Activated naive CD8-positive, alpha-beta T cell (primary cell): Measurements from ENCODE around the gene WDR31.
"Not testable (repeated sequence)": the region's sequence is repeated elsewhere in the genome, so short reads cannot be mapped to it uniquely, and the experiment has no call there.

Experiments
- H3K27ac Mint-ChIP-seq: one replicate; pipeline ENCODE4 v1.8.0; 2021; ENCODE audit warnings: mixed read lengths
- H3K27me3 Mint-ChIP-seq: one replicate; pipeline ENCODE4 v1.8.0; 2021; ENCODE audit warnings: mixed read lengths
- H3K36me3 Mint-ChIP-seq: one replicate; pipeline ENCODE4 v1.8.0; 2021; ENCODE audit warnings: mixed read lengths
- H3K4me1 Mint-ChIP-seq: one replicate; pipeline ENCODE4 v1.8.0; 2021; ENCODE audit warnings: low read depth, mixed read lengths
- H3K4me3 Mint-ChIP-seq: one replicate; pipeline ENCODE4 v1.8.0; 2021; ENCODE audit warnings: mild to moderate bottlenecking, mixed read lengths
- H3K9me3 Mint-ChIP-seq: one replicate; pipeline ENCODE4 v1.8.0; 2021; ENCODE audit warnings: low read depth, mixed read lengths

The WDR31 gene

GRCh38 chr9:113340011-113340699, at the start of gene WDR31:
Gene WDR31 (minus strand): TSS chr9:113340275. CDS start chr9:113332022, 8,253 bp downstream.
- H3K4me1 Mint-ChIP-seq: peaks cover 26% of the 10 kb centered on the region

GRCh38 chr9:113389451-113389850, 49.4 kb upstream of the WDR31 start:
- Mint-ChIP-seq H3K9me3 (no peaks in the 10 kb centered on the region), H3K4me3 (no peak overlapping the region), H3K4me1 (no peaks in the 10 kb centered on the region), H3K36me3 (peaks cover 8% of the 10 kb centered on the region), H3K27ac (no peak overlapping the region), H3K27me3 (no peaks in the 10 kb centered on the region)

More at GRCh38 chr9:113340011-113340699, at the start of gene WDR31:
- H3K36me3 Mint-ChIP-seq: no peaks in the 10 kb centered on the region
- H3K27ac Mint-ChIP-seq: peak within 1 kb of the TSS; percentile 59
- H3K27me3 Mint-ChIP-seq: peaks cover 4% of the 10 kb centered on the region
- peak within 1 kb of the TSS; percentile 93 for H3K4me3 Mint-ChIP-seq
- H3K9me3 Mint-ChIP-seq: no peaks in the 10 kb centered on the region

DNA sequence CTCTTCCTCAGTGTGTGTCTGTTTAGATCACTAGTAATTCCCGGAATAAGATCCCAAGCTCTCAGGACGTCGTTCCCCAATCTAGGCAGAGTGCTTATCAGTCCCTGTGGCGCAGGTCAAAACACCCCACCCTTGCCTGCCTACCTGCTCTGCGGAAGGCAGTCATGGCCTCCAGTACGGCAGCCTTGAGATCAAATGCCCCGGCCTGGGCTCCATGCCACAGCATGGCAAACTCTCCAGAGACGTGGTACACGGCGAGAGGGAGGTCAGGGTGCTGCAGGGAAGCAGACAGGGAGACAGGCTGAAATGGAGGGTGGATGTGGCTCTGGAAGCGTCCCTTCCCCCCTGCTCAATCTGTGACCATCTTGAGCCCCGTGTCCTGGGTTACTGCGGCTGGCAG, 48.8 kb upstream of the WDR31 start:
- no peaks in the 10 kb centered on the region for H3K9me3 Mint-ChIP-seq
- H3K4me1 Mint-ChIP-seq: no peaks in the 10 kb centered on the region
- peaks cover 8% of the 10 kb centered on the region for H3K36me3 Mint-ChIP-seq
- no peak overlapping the region for H3K4me3 Mint-ChIP-seq
- H3K27me3 Mint-ChIP-seq: no peaks in the 10 kb centered on the region
- no peak overlapping the region for H3K27ac Mint-ChIP-seq

GRCh38 chr9:113387560-113388230, 47.6 kb upstream of the WDR31 start:
- Mint-ChIP-seq H3K9me3 (no peaks in the 10 kb centered on the region), H3K36me3 (peaks cover 8% of the 10 kb centered on the region), H3K27ac (peak overlapping the region; percentile 13)

GRCh38 chr9:113386571-113387393, 46.7 kb upstream of the WDR31 start:
- H3K27me3 Mint-ChIP-seq: no peaks in the 10 kb centered on the region
- H3K27ac Mint-ChIP-seq: no peak overlapping the region

More at GRCh38 chr9:113387560-113388230, 47.6 kb upstream of the WDR31 start:
- no peaks in the 10 kb centered on the region for H3K4me1 Mint-ChIP-seq
- no peaks in the 10 kb centered on the region for H3K27me3 Mint-ChIP-seq
- H3K4me3 Mint-ChIP-seq: no peak overlapping the region

GRCh38 chr9:113381909-113382411, 41.9 kb upstream of the WDR31 start:
- Mint-ChIP-seq H3K4me3 (no peak overlapping the region), H3K36me3 (peaks cover 4% of the 10 kb centered on the region), H3K27me3 (no peaks in the 10 kb centered on the region), H3K4me1 (no peaks in the 10 kb centered on the region), H3K27ac (no peak overlapping the region), H3K9me3 (no peaks in the 10 kb centered on the region)

More at GRCh38 chr9:113386571-113387393, 46.7 kb upstream of the WDR31 start:
- H3K4me3 Mint-ChIP-seq: no peak overlapping the region
- no peaks in the 10 kb centered on the region for H3K4me1 Mint-ChIP-seq
- peaks cover 8% of the 10 kb centered on the region for H3K36me3 Mint-ChIP-seq
- H3K9me3 Mint-ChIP-seq: no peaks in the 10 kb centered on the region

DNA sequence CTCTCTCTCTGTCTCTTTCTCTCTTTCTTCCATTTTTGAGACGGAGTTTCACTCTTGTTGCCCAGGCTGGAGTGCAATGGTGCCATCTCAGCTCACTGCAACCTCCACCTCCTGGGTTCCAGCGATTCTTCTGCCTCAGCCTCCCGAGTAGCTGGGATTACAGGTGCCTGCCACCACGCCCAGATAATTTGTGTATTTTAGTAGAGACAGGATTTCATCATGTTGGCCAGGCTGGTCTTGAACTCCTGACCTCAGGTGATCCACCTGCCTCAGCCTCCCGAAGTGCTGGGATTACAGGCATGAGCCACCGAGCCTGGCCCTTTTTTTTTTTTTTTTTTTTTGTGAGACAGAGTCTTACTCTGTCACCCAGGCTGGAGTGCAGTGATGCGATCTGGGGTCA, 41.4 kb upstream of the WDR31 start:
- H3K4me3 Mint-ChIP-seq, H3K27ac Mint-ChIP-seq, H3K9me3 Mint-ChIP-seq, H3K27me3 Mint-ChIP-seq, H3K4me1 Mint-ChIP-seq, H3K36me3 Mint-ChIP-seq: not testable (repeated sequence)

GRCh38 chr9:113380869-113381378, 40.8 kb upstream of the WDR31 start:
- Mint-ChIP-seq H3K27ac (no peak overlapping the region), H3K4me1 (no peaks in the 10 kb centered on the region), H3K9me3 (no peaks in the 10 kb centered on the region), H3K4me3 (no peak overlapping the region), H3K36me3 (peaks cover 2% of the 10 kb centered on the region), H3K27me3 (no peaks in the 10 kb centered on the region)

DNA sequence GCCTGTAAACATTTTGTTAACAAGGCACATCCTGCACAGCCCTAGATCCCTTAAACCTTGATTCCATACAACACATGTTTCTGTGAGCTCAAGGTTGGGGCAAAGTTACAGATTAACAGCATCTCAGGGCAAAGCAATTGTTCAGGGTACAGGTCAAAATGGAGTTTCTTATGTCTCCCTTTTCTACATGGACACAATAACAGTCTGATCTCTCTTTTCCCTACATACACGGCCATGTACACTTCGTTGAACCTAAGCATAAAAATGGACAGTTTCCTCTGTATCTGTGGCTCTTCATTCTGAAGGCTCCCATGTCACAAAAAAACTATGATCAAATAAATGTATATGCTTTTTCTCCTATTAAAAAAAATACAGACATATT, 39.7 kb upstream of the WDR31 start:
- H3K36me3 Mint-ChIP-seq, H3K27me3 Mint-ChIP-seq, H3K4me3 Mint-ChIP-seq, H3K27ac Mint-ChIP-seq, H3K9me3 Mint-ChIP-seq: not testable (repeated sequence)
- peaks cover 10% of the 10 kb centered on the region for H3K4me1 Mint-ChIP-seq

DNA sequence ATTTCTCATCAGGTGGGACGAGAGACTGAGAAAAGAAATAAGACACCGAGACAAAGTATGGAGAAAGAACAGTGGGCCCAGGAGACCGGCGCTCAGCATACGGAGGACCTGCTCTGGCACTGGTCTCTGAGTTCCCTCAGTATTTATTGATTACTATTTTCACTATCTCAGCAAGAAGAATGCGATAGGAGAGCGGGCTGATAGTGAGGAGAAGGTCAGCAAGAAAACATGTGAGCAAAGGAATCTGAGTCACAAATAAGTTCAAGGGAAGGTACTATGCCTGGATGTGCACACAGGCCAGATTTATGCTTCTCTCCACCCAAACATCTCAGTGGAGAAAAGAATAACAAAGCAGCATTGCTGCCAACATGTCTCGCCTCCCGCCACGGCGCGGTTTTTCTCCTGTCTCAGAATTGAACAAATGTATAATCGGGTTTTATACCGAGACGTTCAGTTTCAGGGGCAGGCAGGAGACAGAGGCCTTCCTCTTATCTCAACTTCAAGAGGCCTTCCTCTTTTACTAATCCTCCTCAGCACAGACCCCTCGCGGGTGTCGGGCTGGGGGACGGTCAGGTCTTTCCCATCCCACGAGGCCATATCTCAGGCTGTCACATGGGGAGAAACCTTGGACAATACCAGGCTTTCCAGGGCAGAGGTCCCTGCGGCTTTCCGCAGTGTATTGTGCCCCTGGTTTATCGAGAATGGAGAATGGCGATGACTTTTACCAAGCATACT, 39.2 kb upstream of the WDR31 start:
- H3K9me3 Mint-ChIP-seq, H3K27me3 Mint-ChIP-seq, H3K4me3 Mint-ChIP-seq, H3K36me3 Mint-ChIP-seq, H3K27ac Mint-ChIP-seq: not testable (repeated sequence)
- peaks cover 14% of the 10 kb centered on the region for H3K4me1 Mint-ChIP-seq

GRCh38 chr9:113376634-113377567, 36.8 kb upstream of the WDR31 start, which contains the start of gene HDHD3:
Gene HDHD3 (minus strand): TSS chr9:113376986. CDS start chr9:113374354, 2,632 bp downstream.
- peaks cover 3% of the 10 kb centered on the region for H3K36me3 Mint-ChIP-seq
- peaks cover 14% of the 10 kb centered on the region for H3K4me1 Mint-ChIP-seq
- peak within 1 kb of the TSS; percentile 86 for H3K27ac Mint-ChIP-seq
- peak within 1 kb of the TSS; percentile 89 for H3K4me3 Mint-ChIP-seq
- H3K27me3 Mint-ChIP-seq: no peaks in the 10 kb centered on the region
- H3K9me3 Mint-ChIP-seq: no peaks in the 10 kb centered on the region

DNA sequence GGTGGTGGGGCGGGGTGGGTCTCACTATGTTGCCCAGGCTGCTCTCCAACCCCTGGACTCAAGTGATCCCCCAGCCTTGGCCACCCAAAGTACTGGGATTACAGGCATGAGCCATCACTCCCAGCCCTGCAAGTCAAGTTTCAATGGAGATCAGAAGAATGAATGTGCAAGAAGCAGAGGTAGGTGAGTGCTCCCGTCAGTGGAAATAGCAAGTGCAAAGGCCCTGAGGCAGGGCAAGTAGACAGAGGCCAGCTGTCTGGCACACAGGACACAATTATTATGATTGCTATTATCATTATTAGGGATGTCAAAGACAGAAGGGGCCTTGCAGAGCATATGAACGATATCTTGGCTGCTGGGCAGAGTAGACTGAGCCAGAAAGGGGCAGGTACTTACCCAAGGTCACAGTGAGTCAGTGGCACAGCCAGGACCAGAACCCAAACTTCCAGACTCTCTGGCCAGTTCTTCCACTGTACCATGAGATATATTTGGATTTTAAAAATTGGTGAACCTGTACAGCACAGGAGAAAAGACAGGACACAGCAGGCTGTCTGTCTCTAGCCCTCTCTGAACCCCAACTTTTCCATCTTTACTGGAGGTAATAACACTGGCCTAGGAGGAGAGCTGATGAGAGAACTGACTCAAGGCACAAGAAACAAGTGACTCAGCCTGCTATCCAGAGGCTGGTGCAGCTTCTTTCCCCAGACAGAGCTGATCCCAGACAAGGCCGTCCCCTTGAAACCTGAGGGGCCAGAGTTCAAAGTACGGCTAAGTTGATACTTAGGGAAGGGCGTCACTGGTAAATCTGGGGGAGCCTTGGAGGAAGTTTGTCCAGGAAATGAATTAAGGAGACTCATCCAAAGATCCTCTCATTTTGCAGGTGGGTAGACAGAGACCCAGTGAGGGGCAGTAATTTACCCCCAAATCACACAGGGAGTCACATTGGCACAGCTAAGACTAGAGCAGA, 35.3 kb upstream of the WDR31 start:
- H3K27ac Mint-ChIP-seq: peak overlapping the region; percentile 86
- H3K27me3 Mint-ChIP-seq: no peaks in the 10 kb centered on the region
- H3K4me1 Mint-ChIP-seq: peaks cover 14% of the 10 kb centered on the region
- peaks cover 3% of the 10 kb centered on the region for H3K36me3 Mint-ChIP-seq
- H3K9me3 Mint-ChIP-seq: no peaks in the 10 kb centered on the region
- H3K4me3 Mint-ChIP-seq: peak overlapping the region; percentile 89
